Measurements from ENCODE around the gene XIAP.
"Not testable (repeated sequence)": the region's sequence is repeated elsewhere in the genome, so short reads cannot be mapped to it uniquely, and the experiment has no call there.

Gene XIAP

GRCh38 chrX:123876844-123877243 lies 17.0 kb downstream of the XIAP start:
- DNase-seq, result no peak

GRCh38 chrX:123878252-123878721 lies 18.4 kb downstream of the XIAP start:
- no peak for DNase-seq

GRCh38 chrX:123881330-123881729 lies 21.5 kb downstream of the XIAP start:
- peak; percentile 89 for DNase-seq

- DNase-seq, result no peak
These were observed 22.5 kb downstream of the XIAP start for GRCh38 chrX:123882391-123882790.

GRCh38 chrX:123884809-123885408 lies 25.1 kb downstream of the XIAP start:
- DNase-seq, result peak; percentile 84

- peak; percentile 46 for DNase-seq
These were observed 39.8 kb downstream of the XIAP start for GRCh38 chrX:123899701-123900100.

GRCh38 chrX:123903261-123903660 lies 43.4 kb downstream of the XIAP start:
- not testable (repeated sequence) for DNase-seq

GRCh38 chrX:123905332-123905731 lies 45.5 kb downstream of the XIAP start:
- DNase-seq, result no peak

- DNase-seq, result no peak
These were observed 46.9 kb downstream of the XIAP start for GRCh38 chrX:123906557-123907316.

- DNase-seq, result no peak
These were observed 49.7 kb downstream of the XIAP start for GRCh38 chrX:123909523-123909922.

GRCh38 chrX:123917069-123917468 lies 57.2 kb downstream of the XIAP start:
- DNase-seq, result peak; percentile 27

- peak; percentile 84 for DNase-seq
These were observed 58.4 kb downstream of the XIAP start for GRCh38 chrX:123918106-123918721.

- peak; percentile 55 for DNase-seq
These were observed 60.4 kb downstream of the XIAP start for GRCh38 chrX:123920105-123920785.

GRCh38 chrX:123923211-123923610 lies 63.4 kb downstream of the XIAP start:
- DNase-seq, result no peak

- DNase-seq, result no peak
These were observed 64.3 kb downstream of the XIAP start for GRCh38 chrX:123924186-123924585.

- DNase-seq, result no peak
These were observed 68.0 kb downstream of the XIAP start for GRCh38 chrX:123927845-123928244.

- DNase-seq, result not testable (repeated sequence)
These were observed 72.2 kb downstream of the XIAP start for GRCh38 chrX:123932055-123932454.

GRCh38 chrX:123943074-123943473 lies 83.2 kb downstream of the XIAP start:
- DNase-seq, result no peak

GRCh38 chrX:123943488-123943887 lies 83.6 kb downstream of the XIAP start:
- DNase-seq, result no peak

GRCh38 chrX:123949846-123950245 lies 90.0 kb downstream of the XIAP start:
- no peak for DNase-seq

- peak; percentile 68 for DNase-seq
These were observed 99.6 kb downstream of the XIAP start for GRCh38 chrX:123959281-123960063.

- no peak for DNase-seq
These were observed 101.1 kb downstream of the XIAP start for GRCh38 chrX:123960956-123961267.

Measured in DMS53 (cell line).